Stimulated activated memory B cell treated with anti-CD40 and anti-IgM and Interleukin-4, amounts not matched to agents 10 μg/mL and 1 μg/mL and 100 μg/mL, for 72 hours (primary cell): ENCODE results near the gene CD300LG.
"Not testable (repeated sequence)": the region's sequence is repeated elsewhere in the genome, so short reads cannot be mapped to it uniquely, and the experiment has no call there.

Source experiments
- ATAC-seq: fragments of 150-1000 bp; cut with Tn5 transposase; 2 replicates; pipeline ENCODE4 v1.10.0; 2021
- H3K27ac Mint-ChIP-seq: one replicate; pipeline ENCODE4 v1.8.0; 2022; ENCODE audit warnings: mild to moderate bottlenecking, mixed read lengths
- H3K27me3 Mint-ChIP-seq: one replicate; pipeline ENCODE4 v1.8.0; 2022; ENCODE audit warnings: mixed read lengths
- H3K36me3 Mint-ChIP-seq: one replicate; pipeline ENCODE4 v1.8.0; 2022; ENCODE audit warnings: mixed read lengths
- H3K4me1 Mint-ChIP-seq: one replicate; pipeline ENCODE4 v1.8.0; 2022; ENCODE audit warnings: mixed read lengths
- H3K4me3 Mint-ChIP-seq: one replicate; pipeline ENCODE4 v1.8.0; 2022; ENCODE audit warnings: mild to moderate bottlenecking, moderate library complexity, mixed read lengths
- H3K9me3 Mint-ChIP-seq: one replicate; pipeline ENCODE4 v1.8.0; 2022; ENCODE audit warnings: mixed read lengths

Gene CD300LG

DNA sequence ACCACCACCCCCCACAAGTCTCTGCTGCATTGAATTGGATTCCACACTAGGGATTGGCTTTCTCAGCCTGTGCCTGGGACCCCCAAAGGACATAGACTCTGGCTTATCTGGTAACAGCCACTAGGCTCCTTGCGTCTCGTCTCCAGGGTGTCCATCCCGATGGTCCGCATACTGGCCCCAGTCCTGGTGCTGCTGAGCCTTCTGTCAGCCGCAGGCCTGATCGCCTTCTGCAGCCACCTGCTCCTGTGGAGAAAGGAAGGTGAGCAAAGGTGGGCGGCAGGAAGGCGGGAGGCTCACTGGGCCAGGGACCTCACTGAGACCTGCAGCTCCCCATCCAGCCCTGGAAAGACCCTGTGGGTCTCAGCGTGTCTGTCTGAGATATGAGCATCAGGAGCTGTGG is 8.1 kb downstream of the CD300LG start:
- H3K27ac Mint-ChIP-seq, result no peak overlapping the region
- no peak for ATAC-seq
- H3K27me3 Mint-ChIP-seq, result peaks cover 82% of the 10 kb centered on the region
- H3K4me3 Mint-ChIP-seq, result no peak overlapping the region
- H3K4me1 Mint-ChIP-seq, result no peaks in the 10 kb centered on the region
- H3K36me3 Mint-ChIP-seq, result no peaks in the 10 kb centered on the region
- H3K9me3 Mint-ChIP-seq, result no peaks in the 10 kb centered on the region

DNA sequence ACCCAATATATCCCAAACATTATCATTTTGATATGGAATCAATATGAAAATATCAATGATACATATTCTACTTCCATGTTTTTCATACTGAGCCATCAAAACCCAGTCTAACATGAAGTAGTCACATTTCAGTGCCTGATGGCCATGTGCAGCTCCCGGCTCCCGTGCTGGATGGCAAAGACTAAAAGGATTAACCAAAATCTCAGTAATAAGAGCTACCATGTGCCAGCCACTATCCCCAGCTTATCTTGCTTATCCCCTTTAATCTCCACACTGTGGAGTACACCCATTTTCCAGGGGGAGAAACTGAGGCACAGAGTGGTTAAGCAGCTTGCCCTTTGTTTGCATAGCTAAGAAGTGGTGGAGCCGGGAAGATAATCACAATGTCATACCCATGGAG is 9.2 kb downstream of the CD300LG start:
- no peaks in the 10 kb centered on the region for H3K36me3 Mint-ChIP-seq
- H3K27me3 Mint-ChIP-seq, result peaks cover 74% of the 10 kb centered on the region
- no peak overlapping the region for H3K4me3 Mint-ChIP-seq
- H3K27ac Mint-ChIP-seq, result no peak overlapping the region
- ATAC-seq, result no peak
- H3K9me3 Mint-ChIP-seq, result no peaks in the 10 kb centered on the region
- H3K4me1 Mint-ChIP-seq, result peaks cover 1% of the 10 kb centered on the region

DNA sequence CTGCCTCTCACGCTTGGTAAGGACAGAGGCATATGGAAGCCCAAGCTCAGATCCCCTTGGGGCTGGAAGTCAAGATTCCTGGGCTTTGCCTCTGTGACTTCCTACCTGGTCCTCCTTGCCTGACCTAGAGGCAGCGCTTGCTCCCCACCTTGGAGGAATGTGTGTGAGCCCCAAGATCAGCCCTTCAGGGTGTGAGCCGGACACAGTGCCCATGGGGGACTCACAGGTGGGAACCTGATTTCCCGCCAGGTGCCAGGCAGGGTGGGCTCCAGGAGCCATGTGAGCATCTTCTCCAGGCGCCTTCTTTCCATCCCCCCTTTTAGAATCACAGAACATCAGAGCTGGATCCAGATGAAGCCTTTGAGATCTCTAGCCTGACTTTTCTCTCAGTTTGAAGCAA is 10.2 kb downstream of the CD300LG start:
- H3K27me3 Mint-ChIP-seq, result peaks cover 65% of the 10 kb centered on the region
- no peaks in the 10 kb centered on the region for H3K36me3 Mint-ChIP-seq
- no peak overlapping the region for H3K4me3 Mint-ChIP-seq
- H3K27ac Mint-ChIP-seq, result no peak overlapping the region
- peaks cover 5% of the 10 kb centered on the region for H3K4me1 Mint-ChIP-seq
- no peaks in the 10 kb centered on the region for H3K9me3 Mint-ChIP-seq
- no peak for ATAC-seq

DNA sequence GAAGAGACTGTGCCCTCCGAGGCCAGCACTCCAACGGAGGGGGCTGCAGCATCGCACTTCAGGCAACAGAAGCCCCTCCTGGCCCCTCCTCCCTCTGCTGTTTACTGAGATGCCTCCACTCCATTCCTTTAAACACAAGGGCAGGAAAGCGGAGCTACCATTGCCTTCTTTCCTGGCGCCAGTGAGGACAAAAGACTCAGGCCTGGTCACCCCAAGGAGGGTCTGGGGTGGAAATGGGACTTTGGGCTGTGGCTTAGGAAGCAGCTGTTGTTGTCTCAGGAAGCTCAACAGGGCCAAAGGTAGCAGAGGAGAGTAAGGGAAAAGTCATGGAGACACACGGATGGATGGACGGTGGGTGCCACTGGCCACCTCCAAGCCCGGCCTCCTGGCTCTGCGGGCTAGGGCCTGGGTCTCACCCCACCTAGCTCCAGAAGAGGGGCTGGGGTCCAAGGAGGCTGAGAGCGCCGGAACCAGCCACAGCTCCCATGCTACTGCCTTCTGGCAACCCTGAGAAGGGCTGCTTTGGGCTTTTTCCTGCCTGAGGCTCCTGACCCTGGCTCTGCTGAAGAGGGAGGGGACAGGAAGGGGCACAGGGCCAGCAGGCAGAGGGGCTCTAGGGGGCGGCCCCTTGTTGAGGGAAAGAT is 11.1 kb downstream of the CD300LG start:
- no peak overlapping the region for H3K27ac Mint-ChIP-seq
- no peak for ATAC-seq
- no peaks in the 10 kb centered on the region for H3K9me3 Mint-ChIP-seq
- H3K4me1 Mint-ChIP-seq, result peaks cover 5% of the 10 kb centered on the region
- no peaks in the 10 kb centered on the region for H3K36me3 Mint-ChIP-seq
- H3K27me3 Mint-ChIP-seq, result peaks cover 65% of the 10 kb centered on the region
- H3K4me3 Mint-ChIP-seq, result no peak overlapping the region

- no peaks in the 10 kb centered on the region for H3K36me3 Mint-ChIP-seq
- peaks cover 5% of the 10 kb centered on the region for H3K4me1 Mint-ChIP-seq
- ATAC-seq, result no peak
- no peak overlapping the region for H3K4me3 Mint-ChIP-seq
- peaks cover 54% of the 10 kb centered on the region for H3K27me3 Mint-ChIP-seq
- no peaks in the 10 kb centered on the region for H3K9me3 Mint-ChIP-seq
- no peak overlapping the region for H3K27ac Mint-ChIP-seq
Measured at GRCh38 chr17:43860077-43860725, 13.2 kb downstream of the CD300LG start.

- Mint-ChIP-seq H3K36me3 (no peaks in the 10 kb centered on the region), H3K4me1 (peaks cover 5% of the 10 kb centered on the region), H3K9me3 (no peaks in the 10 kb centered on the region), H3K4me3 (no peak overlapping the region), H3K27ac (no peak overlapping the region), H3K27me3 (peaks cover 56% of the 10 kb centered on the region)
- no peak for ATAC-seq
Measured at GRCh38 chr17:43860927-43861622, 14.1 kb downstream of the CD300LG start.

DNA sequence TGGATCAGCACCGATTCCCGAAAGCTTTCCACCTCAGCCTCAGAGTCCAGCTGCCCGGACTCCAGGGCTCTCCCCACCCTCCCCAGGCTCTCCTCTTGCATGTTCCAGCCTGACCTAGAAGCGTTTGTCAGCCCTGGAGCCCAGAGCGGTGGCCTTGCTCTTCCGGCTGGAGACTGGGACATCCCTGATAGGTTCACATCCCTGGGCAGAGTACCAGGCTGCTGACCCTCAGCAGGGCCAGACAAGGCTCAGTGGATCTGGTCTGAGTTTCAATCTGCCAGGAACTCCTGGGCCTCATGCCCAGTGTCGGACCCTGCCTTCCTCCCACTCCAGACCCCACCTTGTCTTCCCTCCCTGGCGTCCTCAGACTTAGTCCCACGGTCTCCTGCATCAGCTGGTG is 15.0 kb downstream of the CD300LG start:
- Mint-ChIP-seq H3K4me3 (no peak overlapping the region), H3K9me3 (no peaks in the 10 kb centered on the region), H3K4me1 (peaks cover 5% of the 10 kb centered on the region), H3K27ac (no peak overlapping the region), H3K27me3 (peaks cover 55% of the 10 kb centered on the region), H3K36me3 (no peaks in the 10 kb centered on the region)
- no peak for ATAC-seq

DNA sequence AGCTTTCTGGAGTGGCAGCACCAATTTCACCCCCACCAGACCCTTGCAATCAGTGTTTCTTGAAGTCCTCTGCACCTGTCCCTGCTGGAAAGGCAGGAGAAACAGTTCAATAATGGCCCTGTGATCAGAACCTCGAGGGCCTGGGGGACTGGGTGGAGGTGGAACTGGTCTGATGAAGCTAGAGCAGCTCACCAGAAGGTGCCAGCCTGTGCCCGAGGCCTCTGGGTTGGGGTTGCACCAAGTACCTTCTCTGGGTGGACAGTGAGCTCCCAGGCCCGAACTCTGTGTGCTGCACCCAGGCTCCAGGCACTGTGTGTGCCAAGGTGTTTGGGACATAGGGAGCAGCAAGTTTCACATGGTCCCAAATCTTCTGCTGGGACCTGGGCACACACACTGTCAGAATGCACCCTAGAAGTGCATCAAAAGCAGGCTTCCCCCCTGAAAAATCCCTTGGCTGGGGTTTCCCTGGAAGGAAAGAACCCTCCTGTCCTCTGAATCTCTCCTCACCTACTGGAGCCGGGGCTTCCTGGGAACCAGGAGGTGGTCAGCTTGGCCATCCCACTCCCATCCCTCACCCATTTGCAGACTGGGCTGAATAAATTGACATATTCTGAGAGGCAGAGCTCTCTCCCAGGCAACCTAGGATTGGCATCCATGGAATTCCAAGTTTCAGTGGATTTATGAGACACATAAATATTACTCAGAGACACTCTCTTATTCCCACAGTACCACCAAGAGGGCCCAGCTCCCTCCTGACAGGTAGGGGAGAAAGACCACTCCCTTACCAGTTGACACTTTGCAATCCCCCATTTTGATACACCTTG is 17.4 kb downstream of the CD300LG start:
- peaks cover 5% of the 10 kb centered on the region for H3K4me1 Mint-ChIP-seq
- H3K36me3 Mint-ChIP-seq, result no peaks in the 10 kb centered on the region
- H3K9me3 Mint-ChIP-seq, result peaks cover 6% of the 10 kb centered on the region
- ATAC-seq, result no peak
- no peak overlapping the region for H3K27ac Mint-ChIP-seq
- no peak overlapping the region for H3K4me3 Mint-ChIP-seq
- peaks cover 59% of the 10 kb centered on the region for H3K27me3 Mint-ChIP-seq

DNA sequence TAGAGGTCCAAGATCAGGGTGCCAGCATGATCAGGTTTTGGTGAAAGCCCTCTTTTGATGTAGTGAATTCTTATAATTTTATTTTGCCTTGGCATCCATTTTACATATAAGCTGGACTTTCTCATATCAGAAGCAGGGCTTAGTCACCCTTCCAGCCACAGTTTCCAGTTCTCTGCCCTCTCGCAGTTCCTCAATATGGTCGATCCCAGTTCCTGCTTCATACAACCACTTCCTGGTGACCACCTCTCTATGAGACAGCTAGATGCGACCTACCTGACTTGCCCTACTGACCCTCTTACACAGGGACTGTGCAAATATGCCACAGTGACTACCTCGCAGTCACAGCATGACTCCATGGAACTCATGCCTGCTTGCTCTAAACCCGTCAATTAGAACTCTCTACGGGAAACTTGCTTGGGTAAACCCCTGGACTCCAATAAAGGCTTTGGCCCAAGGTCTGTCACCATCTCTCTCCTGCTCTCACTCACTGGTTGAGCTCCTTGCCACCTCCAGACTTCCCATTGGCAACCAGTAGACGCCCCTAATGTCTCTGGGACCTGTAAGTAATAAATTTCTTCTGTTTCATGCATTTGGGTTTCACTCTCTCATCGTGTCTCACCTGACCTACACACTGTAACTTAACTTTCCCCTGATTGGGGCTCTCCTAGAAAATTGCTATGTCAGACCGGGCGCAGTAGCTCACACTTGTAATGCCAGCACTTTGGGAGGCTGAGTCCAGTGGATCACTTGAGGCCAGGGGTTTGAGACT is 21.4 kb downstream of the CD300LG start:
- peak; percentile 55 for ATAC-seq
- Mint-ChIP-seq H3K27ac (no peak overlapping the region), H3K36me3 (no peaks in the 10 kb centered on the region), H3K4me3 (no peak overlapping the region), H3K9me3 (peaks cover 6% of the 10 kb centered on the region), H3K4me1 (no peaks in the 10 kb centered on the region), H3K27me3 (peaks cover 55% of the 10 kb centered on the region)

DNA sequence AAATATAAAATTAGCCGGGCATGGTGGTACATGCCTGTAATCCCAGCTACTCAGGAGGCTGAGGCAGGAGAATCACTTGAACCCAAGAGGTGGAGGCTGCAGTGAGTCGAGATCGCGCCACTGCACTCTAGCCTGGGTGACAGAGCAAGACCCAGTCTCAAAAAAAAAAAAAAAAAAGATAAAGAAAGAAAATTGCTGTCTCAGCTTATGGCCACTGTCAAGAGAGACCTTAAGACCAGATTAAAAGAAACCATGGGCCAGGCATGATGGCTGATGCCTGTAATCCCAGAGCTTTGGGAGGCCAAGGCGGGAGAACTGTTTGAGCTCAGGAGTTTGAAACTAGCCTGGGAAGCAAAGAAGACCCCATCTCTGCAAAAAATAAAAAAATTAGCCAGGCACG is 22.1 kb downstream of the CD300LG start:
- not testable (repeated sequence) for H3K4me3 Mint-ChIP-seq, H3K27ac Mint-ChIP-seq, H3K9me3 Mint-ChIP-seq, H3K36me3 Mint-ChIP-seq, H3K4me1 Mint-ChIP-seq, ATAC-seq
- H3K27me3 Mint-ChIP-seq, result peaks cover 49% of the 10 kb centered on the region

DNA sequence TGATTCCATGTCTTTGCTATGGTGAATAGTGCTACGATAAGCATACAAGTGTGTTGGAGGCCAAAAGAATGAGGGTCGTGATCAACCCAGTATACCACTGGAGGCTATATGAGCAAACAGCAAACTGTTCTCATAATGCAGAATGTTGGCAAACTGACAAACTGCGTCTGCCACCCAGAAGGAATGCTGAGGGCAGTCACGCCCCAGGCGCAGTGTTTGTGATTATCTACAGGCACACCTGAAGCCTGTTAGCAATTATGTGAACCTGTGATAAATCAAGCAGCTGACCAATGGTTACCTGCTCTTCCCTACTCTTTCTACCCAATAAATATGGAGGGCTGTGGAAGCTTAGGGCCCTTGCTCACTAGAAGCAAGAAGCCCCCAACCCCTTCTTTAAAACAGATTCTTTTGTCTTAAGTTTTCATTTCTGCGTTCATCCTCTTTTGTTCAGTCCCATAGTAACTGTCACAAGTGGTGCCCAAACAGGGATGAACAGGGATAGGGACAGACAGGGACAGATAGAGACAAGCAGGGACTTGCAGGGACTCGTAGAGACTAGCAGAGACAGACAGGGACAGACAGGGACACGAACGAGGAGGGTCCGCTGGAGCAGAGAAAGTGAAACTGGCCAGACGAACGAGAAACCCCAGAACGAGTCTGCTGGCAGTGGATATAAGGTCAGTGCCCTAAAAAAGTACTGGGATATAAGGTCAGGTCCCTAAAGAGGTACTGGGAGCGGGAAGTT is 25.1 kb downstream of the CD300LG start:
- peaks cover 6% of the 10 kb centered on the region for H3K9me3 Mint-ChIP-seq
- peaks cover 42% of the 10 kb centered on the region for H3K27me3 Mint-ChIP-seq
- no peaks in the 10 kb centered on the region for H3K36me3 Mint-ChIP-seq
- no peak overlapping the region for H3K27ac Mint-ChIP-seq
- no peak overlapping the region for H3K4me3 Mint-ChIP-seq
- no peaks in the 10 kb centered on the region for H3K4me1 Mint-ChIP-seq
- no peak for ATAC-seq

GRCh38 chr17:43873091-43873490 is 26.1 kb downstream of the CD300LG start:
- no peaks in the 10 kb centered on the region for H3K4me1 Mint-ChIP-seq
- no peak for ATAC-seq
- peaks cover 33% of the 10 kb centered on the region for H3K27me3 Mint-ChIP-seq
- no peak overlapping the region for H3K4me3 Mint-ChIP-seq
- no peak overlapping the region for H3K27ac Mint-ChIP-seq
- H3K36me3 Mint-ChIP-seq, result no peaks in the 10 kb centered on the region
- H3K9me3 Mint-ChIP-seq, result peaks cover 6% of the 10 kb centered on the region

- Mint-ChIP-seq H3K36me3 (no peaks in the 10 kb centered on the region), H3K9me3 (no peaks in the 10 kb centered on the region), H3K4me1 (peaks cover 3% of the 10 kb centered on the region), H3K4me3 (no peak overlapping the region), H3K27me3 (peaks cover 30% of the 10 kb centered on the region), H3K27ac (no peak overlapping the region)
- ATAC-seq, result no peak
Measured at GRCh38 chr17:43873815-43874214, 26.8 kb downstream of the CD300LG start.

GRCh38 chr17:43874293-43874692 is 27.3 kb downstream of the CD300LG start:
- Mint-ChIP-seq H3K27ac (no peak overlapping the region), H3K4me3 (no peak overlapping the region), H3K36me3 (no peaks in the 10 kb centered on the region), H3K9me3 (no peaks in the 10 kb centered on the region), H3K27me3 (peaks cover 31% of the 10 kb centered on the region), H3K4me1 (peaks cover 6% of the 10 kb centered on the region)
- no peak for ATAC-seq
